Spleen (tissue), 7 donors: ENCODE data around the gene LITAF.

Experiments used
- CTCF ChIP-seq, 11 experiments: fragments of 200-600 bp in 7 of 11; fragments of 450-650 bp in 4 of 11; sonication (generic) in 4 of 11; IDR thresholded peaks in 8 of 11; conservative IDR thresholded peaks in 3 of 11; 1 replicate in 7 of 11; 2 replicates in 4 of 11; pipeline versions ENCODE4 v1.4.0 to v1.8.0; 2016 to 2021; ENCODE audit warnings: antibody characterized with exemption in 11 of 11, inconsistent platforms in 4 of 11, mild to moderate bottlenecking in 1 of 11
- POLR2A ChIP-seq, 3 donors: fragments of 450-650 bp; IDR thresholded peaks; one replicate each; pipeline ENCODE4 v1.5.1; 2017; ENCODE audit warnings: antibody characterized with exemption in 3 of 3, mild to moderate bottlenecking in 1 of 3
- POLR2AphosphoS5 ChIP-seq, 3 donors: sonication (generic); formaldehyde crosslinking; IDR thresholded peaks; one replicate each; pipeline ENCODE4 v1.5.1; 2017; ENCODE audit warnings: antibody characterized with exemption in 3 of 3
- donor health status: DM: no; HTN: no; CAD: no; lungs with moderate emphysema.
- donor health status: DM: no; HTN: no; CAD: no.
- donor health status: DM: no; HTN: no; CAD: no.

- TF ChIP-seq POLR2A (IDR thresholded peaks at IDR 0.05) (no peak), CTCF (IDR thresholded peaks at IDR 0.05 in 8 of 11, conservative IDR thresholded peaks at IDR 0.05 in 3 of 11) (no peak), POLR2AphosphoS5 (IDR thresholded peaks at IDR 0.05) (peak; percentile 13 to 84 (median 59))
These were observed 18.3 kb upstream of the LITAF start for GRCh38 chr16:11604783-11605563.
